ENCODE data around the gene TYMP. TPM values are rescaled to one million over a fixed set of nuclear protein-coding genes. Genes with fewer than 3 reads are reported as not detected.

Gene TYMP
- total RNA-seq, 1 experiment from 2014 or later = 0.58 TPM

GRCh38 chr22:50547263-50547985, 17.6 kb upstream of the TYMP start:
- Histone ChIP-seq H3K9me3 (ENCODE audit: low read depth, low read length, poor library complexity, severe bottlenecking) (no peaks in the 10 kb centered on the region), H3K4me3 (ENCODE audit: low read depth, low read length, poor library complexity, severe bottlenecking) (no peak overlapping the region), H3K4me1 (ENCODE audit: insufficient read depth, low read length, poor library complexity, severe bottlenecking) (peaks cover 10% of the 10 kb centered on the region), H3K36me3 (ENCODE audit: insufficient read depth, low read length, poor library complexity, severe bottlenecking) (no peaks in the 10 kb centered on the region), H3K27me3 (replicated peaks; ENCODE audit: insufficient read depth, low read depth, low read length, poor library complexity) (no peaks in the 10 kb centered on the region), H3K27ac (ENCODE audit: low read depth, low read length, poor library complexity, severe bottlenecking) (no peak overlapping the region)
- BruUV-seq (replicated peaks) = no TSS peak
- CTCF ChIA-PET = no interaction called here
- TF ChIP-seq CTCF (conservative IDR thresholded peaks at IDR 0.05; ENCODE audit: low read depth, low read length) (no peak), EZH2 (IDR thresholded peaks at IDR 0.05; ENCODE audit: borderline replicate concordance, low read depth, low read length, poor library complexity, severe bottlenecking) (no peak)
- intact Hi-C loops (cut with micrococcal nuclease; ENCODE audit: unreplicated experiment) = loop anchor here (10.0 kb wide), 1 partner anchor 57 kb away; the partner anchor contains the start of gene MAPK8IP2
- POLR2A ChIA-PET (ENCODE audit: low non-redundant PET) = no interaction called here
- no peak for DNase-seq (ENCODE audit: low spot score)

GRCh38 chr22:50546326-50547262, 16.8 kb upstream of the TYMP start:
- intact Hi-C loops (cut with micrococcal nuclease; ENCODE audit: unreplicated experiment) = loop anchor here (10.0 kb wide), 1 partner anchor 58 kb away; the partner anchor contains the start of gene MAPK8IP2
- Histone ChIP-seq H3K27me3 (replicated peaks; ENCODE audit: insufficient read depth, low read depth, low read length, poor library complexity) (no peaks in the 10 kb centered on the region), H3K27ac (ENCODE audit: low read depth, low read length, poor library complexity, severe bottlenecking) (peak overlapping the region; percentile 42), H3K9me3 (ENCODE audit: low read depth, low read length, poor library complexity, severe bottlenecking) (no peaks in the 10 kb centered on the region), H3K36me3 (ENCODE audit: insufficient read depth, low read length, poor library complexity, severe bottlenecking) (no peaks in the 10 kb centered on the region), H3K4me3 (ENCODE audit: low read depth, low read length, poor library complexity, severe bottlenecking) (no peak overlapping the region), H3K4me1 (ENCODE audit: insufficient read depth, low read length, poor library complexity, severe bottlenecking) (peaks cover 10% of the 10 kb centered on the region)
- no TSS peak for BruUV-seq (replicated peaks)
- ChIA-PET CTCF (no interaction called here), POLR2A (ENCODE audit: low non-redundant PET) (no interaction called here)
- DNase-seq (ENCODE audit: low spot score) = no peak
- TF ChIP-seq CTCF (conservative IDR thresholded peaks at IDR 0.05; ENCODE audit: low read depth, low read length) = no peak
- no peak for TF ChIP-seq EZH2 (IDR thresholded peaks at IDR 0.05; ENCODE audit: borderline replicate concordance, low read depth, low read length, poor library complexity, severe bottlenecking)

- no peaks in the 10 kb centered on the region for H3K27me3 ChIP-seq (replicated peaks; ENCODE audit: insufficient read depth, low read depth, low read length, poor library complexity)
- BruUV-seq (replicated peaks) = no TSS peak
- ChIA-PET CTCF (interaction anchor here (0.7 kb wide), 1 partner anchor 17 kb away, joined by 4 read pairs; the partner anchor contains the start of gene SYCE3), POLR2A (ENCODE audit: low non-redundant PET) (no interaction called here)
- peak within 1 kb of the TSS; percentile 42 for H3K27ac ChIP-seq (ENCODE audit: low read depth, low read length, poor library complexity, severe bottlenecking)
- no peaks in the 10 kb centered on the region for H3K36me3 ChIP-seq (ENCODE audit: insufficient read depth, low read length, poor library complexity, severe bottlenecking)
- peaks cover 13% of the 10 kb centered on the region for H3K4me1 ChIP-seq (ENCODE audit: insufficient read depth, low read length, poor library complexity, severe bottlenecking)
- no peaks in the 10 kb centered on the region for H3K9me3 ChIP-seq (ENCODE audit: low read depth, low read length, poor library complexity, severe bottlenecking)
- TF ChIP-seq CTCF (conservative IDR thresholded peaks at IDR 0.05; ENCODE audit: low read depth, low read length) (no peak), EZH2 (IDR thresholded peaks at IDR 0.05; ENCODE audit: borderline replicate concordance, low read depth, low read length, poor library complexity, severe bottlenecking) (no peak)
- H3K4me3 ChIP-seq (ENCODE audit: low read depth, low read length, poor library complexity, severe bottlenecking) = no peak within 1 kb of the TSS
- peak; percentile 39 for DNase-seq (ENCODE audit: low spot score)
- intact Hi-C loops (cut with micrococcal nuclease; ENCODE audit: unreplicated experiment) = loop anchor here (10.0 kb wide), 1 partner anchor 59 kb away; the partner anchor contains the start of gene MAPK8IP2
Observed at GRCh38 chr22:50545522-50546325, 15.9 kb upstream of the TYMP start, which contains the start of gene KLHDC7B. TSS of gene KLHDC7B (plus strand) at chr22:50545899. CDS start at chr22:50546244, 345 bp downstream.
